Caco-2 (cell line): ENCODE measurements around the gene HGS. TPM values are rescaled to one million over a fixed set of nuclear protein-coding genes. Genes with fewer than 3 reads are reported as not detected.
A peak's percentile ranks its signal among the peaks of the same experiment; 100 is the strongest.

ENCODE experiments used
- BruUV-seq: library from RNA; stranded (reverse); fragments of 400-500 nt; replicated peaks from 2 replicates; lab custom pipeline; 2021; lab: Mats Ljungman, UMichigan
- CTCF ChIA-PET: fragments of 300-600 bp; sonication (Branson Sonifier 250); formaldehyde crosslinking; loops from one replicate; lab custom pipeline; 2022; ENCODE audit warnings: antibody characterized with exemption; lab: Charles Lee
- POLR2A ChIA-PET: fragments of 300-600 bp; sonication (Branson Sonifier 250); formaldehyde crosslinking; loops from one replicate; lab custom pipeline; 2022; ENCODE audit warnings: antibody characterized with exemption; lab: Charles Lee
- DNase-seq, 2 experiments: peaks; one replicate each; pipeline versions ENCODE4 v3.0.0 to v3.0.0-alpha.2; 2020 to 2022
- H3K27me3 ChIP-seq: replicated peaks from 2 replicates; pipeline ENCODE4 v1.6.0; 2011; ENCODE audit warnings: low read length; ENCODE audit not compliant: control insufficient read depth, insufficient read depth
- H3K36me3 ChIP-seq: 2 replicates; pipeline ENCODE4 v1.5.1; 2011; ENCODE audit warnings: low read length; ENCODE audit not compliant: control insufficient read depth, insufficient read depth
- H3K4me1 ChIP-seq: fragments of 250-450 bp; sonication (Bioruptor Pico); 2 replicates; pipeline ENCODE4 v1.5.1; 2020; ENCODE audit warnings: mild to moderate bottlenecking
- H3K4me3 ChIP-seq: 2 replicates; pipeline ENCODE4 v1.5.1; 2011; ENCODE audit warnings: low read depth, mild to moderate bottlenecking, control low read depth, low read length
- H3K9me3 ChIP-seq: fragments of 250-450 bp; sonication (Bioruptor Pico); 2 replicates; pipeline ENCODE4 v1.5.1; 2020; ENCODE audit warnings: mild to moderate bottlenecking, moderate library complexity
- H3K27ac Mint-ChIP-seq: one replicate; pipeline ENCODE4 v1.8.0; 2022; ENCODE audit warnings: mixed read lengths; ENCODE audit not compliant: unreplicated experiment
- H3K27me3 Mint-ChIP-seq: one replicate; pipeline ENCODE4 v1.8.0; 2022; ENCODE audit warnings: mixed read lengths; ENCODE audit not compliant: insufficient read depth, unreplicated experiment
- H3K36me3 Mint-ChIP-seq: one replicate; pipeline ENCODE4 v1.8.0; 2022; ENCODE audit warnings: mild to moderate bottlenecking, mixed read lengths; ENCODE audit not compliant: insufficient read depth, unreplicated experiment
- H3K4me1 Mint-ChIP-seq: one replicate; pipeline ENCODE4 v1.8.0; 2022; ENCODE audit warnings: low read depth, mixed read lengths; ENCODE audit not compliant: unreplicated experiment
- H3K4me3 Mint-ChIP-seq: one replicate; pipeline ENCODE4 v1.8.0; 2022; ENCODE audit warnings: mild to moderate bottlenecking, moderate library complexity, mixed read lengths; ENCODE audit not compliant: unreplicated experiment
- H3K9me3 Mint-ChIP-seq: one replicate; pipeline ENCODE4 v1.8.0; 2022; ENCODE audit warnings: mixed read lengths; ENCODE audit not compliant: unreplicated experiment
- CTCF ChIP-seq, 2 experiments: fragments of 200-600 bp in 1 of 2; IDR thresholded peaks; 1 replicate in 1 of 2; 2 replicates in 1 of 2; pipeline versions ENCODE4 v1.5.1 to v1.8.0; 2011 to 2022; ENCODE audit warnings: antibody characterized with exemption in 1 of 2, control low read depth in 1 of 2, inconsistent platforms in 1 of 2, low read depth in 1 of 2, low read length in 1 of 2, mild to moderate bottlenecking in 1 of 2, moderate library complexity in 1 of 2; ENCODE audit not compliant: insufficient read depth in 1 of 2, severe bottlenecking in 1 of 2, unreplicated experiment in 1 of 2
- intact Hi-C: fragments of 100-400 bp; cut with micrococcal nuclease; formaldehyde crosslinking; loops from one replicate; pipeline ENCODE4 v1.10.0; 2022; ENCODE audit not compliant: unreplicated experiment
- total RNA-seq: library from RNA; stranded (reverse); gene quantifications from 2 replicates; pipeline ENCODE4 v1.2.3, GENCODE V29; 2022

HGS gene
- total RNA-seq, 1 experiment from 2014 or later = 176 TPM

GRCh38 chr17:81667754-81668153 is 16.1 kb upstream of the HGS start:
- peak overlapping the region; percentile 90 for H3K4me3 Mint-ChIP-seq
- no TSS peak for BruUV-seq

DNA sequence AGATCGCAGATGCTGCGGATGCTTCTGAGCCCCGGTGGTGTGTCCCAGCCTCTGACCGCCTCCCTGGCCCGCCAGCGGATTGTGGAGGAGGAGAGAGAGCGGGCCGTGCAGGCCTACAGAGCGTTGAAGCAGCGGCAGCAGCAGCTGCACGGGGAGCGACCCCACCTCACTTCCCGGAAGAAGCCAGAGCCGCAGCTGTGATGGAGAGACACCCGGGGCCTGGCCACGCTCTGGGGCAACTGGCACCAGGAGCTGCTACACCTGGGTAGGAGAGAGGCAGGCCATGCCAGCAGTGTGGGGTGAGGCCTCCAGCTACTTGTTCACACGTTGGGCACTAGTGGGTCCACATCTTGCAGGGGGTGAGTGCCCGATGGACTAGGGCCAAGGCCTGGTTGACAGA is 11.3 kb upstream of the HGS start:
- no peaks in the 10 kb centered on the region for H3K27me3 ChIP-seq
- ChIA-PET POLR2A (interaction anchor here (0.6 kb wide), 1 partner anchor 791 kb away, joined by 3 read pairs; no protein-coding TSS in a partner anchor), CTCF (no interaction called here)
- H3K4me1 ChIP-seq = peaks cover 4% of the 10 kb centered on the region; the same call in 1 of the 2 replicates
- no peak for TF ChIP-seq CTCF (IDR thresholded peaks at IDR 0.05; ENCODE audit: insufficient read depth in 1 of 2, low read depth in 1 of 2, low read length in 1 of 2, severe bottlenecking in 1 of 2, unreplicated experiment in 1 of 2)
- Mint-ChIP-seq H3K9me3 (no peaks in the 10 kb centered on the region), H3K4me1 (peaks cover 14% of the 10 kb centered on the region), H3K27me3 (no peaks in the 10 kb centered on the region), H3K36me3 (peaks cover 89% of the 10 kb centered on the region), H3K4me3 (no peak overlapping the region), H3K27ac (no peak overlapping the region)
- peaks cover 7% of the 10 kb centered on the region; the same call in 1 of the 2 replicates for H3K36me3 ChIP-seq
- intact Hi-C loops = no loop called here
- no peak overlapping the region for H3K4me3 ChIP-seq
- no TSS peak for BruUV-seq
- no peak for DNase-seq
- no peaks in the 10 kb centered on the region for H3K9me3 ChIP-seq

More at GRCh38 chr17:81667754-81668153, 16.1 kb upstream of the HGS start:
- ChIA-PET CTCF (interaction anchor here (0.6 kb wide), 1 partner anchor 487 kb away, joined by 4 read pairs; no protein-coding TSS in a partner anchor), POLR2A (interaction anchor here (0.7 to 1.6 kb wide), 2 partner anchors 15 to 370 kb away, joined by 5 to 13 read pairs; partner anchors contain the start of gene DCXR)
- TF ChIP-seq CTCF (IDR thresholded peaks at IDR 0.05; ENCODE audit: insufficient read depth in 1 of 2, low read depth in 1 of 2, low read length in 1 of 2, severe bottlenecking in 1 of 2, unreplicated experiment in 1 of 2) = no peak
- Histone ChIP-seq H3K36me3 (peaks cover 6% of the 10 kb centered on the region; the same call in 1 of the 2 replicates), H3K9me3 (no peaks in the 10 kb centered on the region), H3K27me3 (no peaks in the 10 kb centered on the region), H3K4me3 (no peak overlapping the region; the same call in 1 of the 2 replicates), H3K4me1 (peaks cover 14% of the 10 kb centered on the region)
- Mint-ChIP-seq H3K4me1 (peaks cover 24% of the 10 kb centered on the region), H3K36me3 (peaks cover 67% of the 10 kb centered on the region), H3K9me3 (no peaks in the 10 kb centered on the region), H3K27me3 (no peaks in the 10 kb centered on the region), H3K27ac (peak overlapping the region; percentile 86)
- intact Hi-C loops = no loop called here
- no peak for DNase-seq

- Histone ChIP-seq H3K4me1 (no peaks in the 10 kb centered on the region), H3K27me3 (no peaks in the 10 kb centered on the region), H3K9me3 (no peaks in the 10 kb centered on the region), H3K4me3 (no peak overlapping the region), H3K36me3 (peaks cover 7% of the 10 kb centered on the region; the same call in 1 of the 2 replicates)
- DNase-seq = no peak
- ChIA-PET CTCF (no interaction called here), POLR2A (no interaction called here)
- intact Hi-C loops = no loop called here
- Mint-ChIP-seq H3K4me3 (no peak overlapping the region), H3K27me3 (no peaks in the 10 kb centered on the region), H3K4me1 (peaks cover 10% of the 10 kb centered on the region), H3K9me3 (no peaks in the 10 kb centered on the region), H3K36me3 (peaks cover 89% of the 10 kb centered on the region), H3K27ac (no peak overlapping the region)
- no TSS peak for BruUV-seq
- no peak for TF ChIP-seq CTCF (IDR thresholded peaks at IDR 0.05; ENCODE audit: insufficient read depth in 1 of 2, low read depth in 1 of 2, low read length in 1 of 2, severe bottlenecking in 1 of 2, unreplicated experiment in 1 of 2)
These were observed 10.9 kb upstream of the HGS start for GRCh38 chr17:81672954-81673353.
